HepG2 (cell line): ENCODE data around the gene CBX7. TPM values are rescaled to one million over a fixed set of nuclear protein-coding genes. Genes with fewer than 3 reads are reported as not detected.

Experiments
- AKAP8 ChIP-seq: sonication (generic); formaldehyde crosslinking; IDR thresholded peaks from 2 replicates; pipeline ENCODE4 v1.5.1; 2020; ENCODE audit warnings: mild to moderate bottlenecking, missing genetic modification reagents
- ATRX ChIP-seq: sonication (generic); formaldehyde crosslinking; IDR thresholded peaks from 2 replicates; pipeline ENCODE4 v1.4.0; 2020; ENCODE audit warnings: missing genetic modification reagents, borderline replicate concordance
- CAMTA2 ChIP-seq: sonication (generic); formaldehyde crosslinking; IDR thresholded peaks from 2 replicates; pipeline ENCODE4 v1.4.0; 2020; ENCODE audit warnings: mild to moderate bottlenecking, missing genetic modification reagents, borderline replicate concordance
- CEBPG ChIP-seq: IDR thresholded peaks from 2 replicates; pipeline ENCODE4 v1.6.1; 2016
- ETV5 ChIP-seq: IDR thresholded peaks from 2 replicates; pipeline ENCODE4 v1.6.1; 2018; ENCODE audit warnings: missing biosample characterization, missing genetic modification reagents, inconsistent platforms, borderline replicate concordance
- ETV6 ChIP-seq: sonication (generic); formaldehyde crosslinking; conservative IDR thresholded peaks from 2 replicates; pipeline ENCODE4 v1.4.0; 2020; ENCODE audit warnings: missing genetic modification reagents
- FOXA3 ChIP-seq: IDR thresholded peaks from 2 replicates; pipeline ENCODE4 v1.6.1; 2016; ENCODE audit warnings: missing genetic modification reagents, missing compliant biosample characterization
- GABPB1 ChIP-seq: IDR thresholded peaks from 2 replicates; pipeline ENCODE4 v1.6.1; 2016; ENCODE audit warnings: mild to moderate bottlenecking, missing genetic modification reagents, moderate library complexity, missing compliant biosample characterization
- HDAC1 ChIP-seq: sonication (generic); formaldehyde crosslinking; IDR thresholded peaks from 2 replicates; pipeline ENCODE4 v1.5.1; 2020; ENCODE audit warnings: mild to moderate bottlenecking, missing genetic modification reagents
- HNF4G ChIP-seq, 2 experiments: sonication (generic) in 1 of 2; formaldehyde crosslinking in 1 of 2; IDR thresholded peaks; 2 replicates each; pipeline versions ENCODE4 v1.4.0 to v1.6.1; 2011 to 2020; ENCODE audit warnings: borderline replicate concordance in 2 of 2, low read depth in 2 of 2, mild to moderate bottlenecking in 2 of 2, low read length in 1 of 2, missing genetic modification reagents in 1 of 2, moderate library complexity in 1 of 2
- LCORL ChIP-seq, 2 experiments: fragments of 450-650 bp in 1 of 2; sonication (generic) in 1 of 2; formaldehyde crosslinking in 1 of 2; IDR thresholded peaks; 2 replicates each; pipeline versions ENCODE4 v1.5.0 to v1.6.1; 2017 to 2020; ENCODE audit warnings: antibody characterized with exemption in 1 of 2, missing genetic modification reagents in 1 of 2
- MYC ChIP-seq: sonication (generic); formaldehyde crosslinking; IDR thresholded peaks from 2 replicates; pipeline ENCODE4 v1.9.0; 2021; ENCODE audit warnings: missing genetic modification reagents, borderline replicate concordance
- NR2F6 ChIP-seq, 2 experiments: IDR thresholded peaks; 2 replicates each; pipeline ENCODE4 v1.6.1; 2016; ENCODE audit warnings: antibody characterized with exemption in 1 of 2, mild to moderate bottlenecking in 1 of 2
- RXRA ChIP-seq: sonication (generic); formaldehyde crosslinking; IDR thresholded peaks from 2 replicates; pipeline ENCODE4 v1.5.1; 2020; ENCODE audit warnings: missing genetic modification reagents
- SAP130 ChIP-seq: IDR thresholded peaks from 2 replicates; pipeline ENCODE4 v1.6.1; 2016; ENCODE audit warnings: low read depth
- SKI ChIP-seq: fragments of 450-650 bp; IDR thresholded peaks from one replicate; pipeline ENCODE4 v1.6.1; 2018; ENCODE audit warnings: mild to moderate bottlenecking; ENCODE audit not compliant: partially characterized antibody
- SOX13 ChIP-seq, 3 experiments: fragments of 450-650 bp in 1 of 3; sonication (generic) in 1 of 3; formaldehyde crosslinking in 1 of 3; IDR thresholded peaks in 2 of 3; conservative IDR thresholded peaks in 1 of 3; 2 replicates each; pipeline versions ENCODE4 v1.5.0 to v1.6.1; 2016 to 2020; ENCODE audit warnings: antibody characterized with exemption in 1 of 3, mild to moderate bottlenecking in 1 of 3, missing compliant biosample characterization in 1 of 3, missing genetic modification reagents in 1 of 3, moderate library complexity in 1 of 3
- SP5 ChIP-seq: IDR thresholded peaks from 2 replicates; pipeline ENCODE4 v1.6.1; 2016; ENCODE audit warnings: low read depth, borderline replicate concordance
- TEAD3 ChIP-seq: optimal IDR thresholded peaks from 2 replicates; pipeline ENCODE3; 2016; ENCODE audit warnings: borderline replicate concordance
- ZNF296 ChIP-seq: sonication (generic); formaldehyde crosslinking; conservative IDR thresholded peaks from 2 replicates; pipeline ENCODE4 v1.5.0; 2020; ENCODE audit warnings: mild to moderate bottlenecking, missing genetic modification reagents
- ZNF510 ChIP-seq: sonication (generic); formaldehyde crosslinking; IDR thresholded peaks from 2 replicates; pipeline ENCODE4 v1.4.0; 2020; ENCODE audit warnings: low read depth, mild to moderate bottlenecking, missing genetic modification reagents
- ZSCAN20 ChIP-seq: sonication (generic); formaldehyde crosslinking; IDR thresholded peaks from 2 replicates; pipeline ENCODE4 v1.4.0; 2020; ENCODE audit warnings: missing genetic modification reagents, mild to moderate bottlenecking, borderline replicate concordance
- polyA plus RNA-seq, 8 experiments: library from polyadenylated mRNA; depleted of rRNA in 3 of 8; stranded (reverse) in 7 of 8; unstranded in 1 of 8; fragments of >200 nt; fragmentation: Illumina TruSeq in 4 of 8; extraction: Trizol in 4 of 8; gene quantifications; 2 replicates each; pipeline versions ENCODE4 v1.2.1 to v1.2.3, GENCODE V29; 2011 to 2016; ENCODE audit warnings: low read depth in 4 of 8, missing spikeins in 1 of 8, mixed read lengths in 1 of 8; ENCODE audit not compliant: insufficient read depth in 1 of 8
- total RNA-seq, 5 experiments: library from RNA; depleted of rRNA; stranded (reverse); fragments of >200 nt; fragmentation: Illumina TruSeq; extraction: Trizol; gene quantifications; 2 replicates each; pipeline ENCODE4 v1.2.3, GENCODE V29; 2016; ENCODE audit warnings: low read depth in 1 of 5
- TF ChIP-seq, protein P1 (sequence below): sonication (generic); formaldehyde crosslinking; IDR thresholded peaks from 2 replicates; pipeline ENCODE4 v1.4.0; 2020; ENCODE audit warnings: missing genetic modification reagents
- TF ChIP-seq, protein P2 (sequence below): IDR thresholded peaks from 2 replicates; pipeline ENCODE4 v1.4.0; 2020; ENCODE audit warnings: mild to moderate bottlenecking, missing genetic modification reagents
- TF ChIP-seq, protein P3 (sequence below): IDR thresholded peaks from 2 replicates; pipeline ENCODE4 v1.6.1; 2016

Gene CBX7
- total and polyA plus RNA-seq, 2 of the 13 experiments (the other 11 are each of a cell fraction or from before 2014, with no cell fraction given), result 0.35 to 4.9 TPM

DNA sequence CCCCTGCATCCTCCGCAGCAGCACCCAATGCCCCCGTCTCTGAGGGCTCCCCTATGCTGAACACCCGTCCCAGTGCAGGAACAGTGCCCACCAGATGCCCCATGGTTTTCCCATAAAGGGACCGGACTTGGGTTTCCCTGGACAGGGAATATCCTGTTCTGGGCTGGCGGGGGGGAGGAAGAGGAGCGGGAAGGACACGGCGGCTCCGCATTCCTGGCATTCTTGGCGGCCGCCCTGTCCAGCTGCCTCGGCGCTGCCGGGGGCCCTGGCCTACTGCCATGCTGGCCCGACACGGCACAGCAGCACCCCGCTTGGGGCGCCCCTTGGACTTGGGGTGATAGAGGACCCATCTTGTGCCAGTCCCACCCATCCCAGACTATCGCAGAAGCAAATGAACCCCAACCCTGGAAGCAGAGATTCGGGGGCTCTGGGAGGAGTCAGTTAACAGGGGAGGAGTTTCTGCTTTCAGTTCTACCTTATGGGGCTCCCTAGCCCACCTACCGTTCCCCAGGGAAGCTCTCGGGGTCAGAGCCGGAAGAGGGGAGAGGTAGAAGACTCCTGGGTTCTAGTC, 23.7 kb upstream of the CBX7 start (continued):
- no peak for TF ChIP-seq LCORL (IDR thresholded peaks at IDR 0.05)
- TF ChIP-seq LCORL (CRISPR knock-in tag; IDR thresholded peaks at IDR 0.05), result peak; percentile 95
- no peak for TF ChIP-seq CAMTA2 (CRISPR knock-in tag)
- no peak; the same call in 1 of the 2 replicates for TF ChIP-seq NR2F6 (IDR thresholded peaks at IDR 0.05)
- peak; percentile 76 for TF ChIP-seq NR2F6 (CRISPR knock-in tag; IDR thresholded peaks at IDR 0.05)
- TF ChIP-seq SOX13 (IDR thresholded peaks at IDR 0.05), result no peak
- peak in 1 of 2 experiments; percentile 73; a peak in 2 of 4 replicates for TF ChIP-seq SOX13 (CRISPR knock-in tag; conservative IDR thresholded peaks at IDR 0.05 in 1 of 2, IDR thresholded peaks at IDR 0.05 in 1 of 2)
- TF ChIP-seq, protein P1, sequence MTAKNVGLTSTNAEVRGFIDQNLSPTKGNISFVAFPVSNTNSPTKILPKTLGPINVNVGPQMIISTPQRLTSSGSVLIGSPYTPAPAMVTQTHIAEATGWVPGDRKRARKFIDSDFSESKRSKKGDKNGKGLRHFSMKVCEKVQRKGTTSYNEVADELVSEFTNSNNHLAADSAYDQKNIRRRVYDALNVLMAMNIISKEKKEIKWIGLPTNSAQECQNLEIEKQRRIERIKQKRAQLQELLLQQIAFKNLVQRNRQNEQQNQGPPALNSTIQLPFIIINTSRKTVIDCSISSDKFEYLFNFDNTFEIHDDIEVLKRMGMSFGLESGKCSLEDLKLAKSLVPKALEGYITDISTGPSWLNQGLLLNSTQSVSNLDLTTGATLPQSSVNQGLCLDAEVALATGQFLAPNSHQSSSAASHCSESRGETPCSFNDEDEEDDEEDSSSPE (CRISPR knock-in tag), result peak; percentile 33; the same call in 1 of the 2 replicates
- TF ChIP-seq RXRA (CRISPR knock-in tag), result peak; percentile 53; the same call in 1 of the 2 replicates
- TF ChIP-seq SP5 (CRISPR knock-in tag), result 0 out of 2 replicates have a peak, but pooled peaks have one; percentile 25
- TF ChIP-seq MYC, result peak; percentile 16; the same call in 1 of the 2 replicates
- TF ChIP-seq ETV5 (CRISPR knock-in tag), result peak; percentile 78
- TF ChIP-seq AKAP8, result no peak
- peak; percentile 58 for TF ChIP-seq SKI
- TF ChIP-seq, protein P2, sequence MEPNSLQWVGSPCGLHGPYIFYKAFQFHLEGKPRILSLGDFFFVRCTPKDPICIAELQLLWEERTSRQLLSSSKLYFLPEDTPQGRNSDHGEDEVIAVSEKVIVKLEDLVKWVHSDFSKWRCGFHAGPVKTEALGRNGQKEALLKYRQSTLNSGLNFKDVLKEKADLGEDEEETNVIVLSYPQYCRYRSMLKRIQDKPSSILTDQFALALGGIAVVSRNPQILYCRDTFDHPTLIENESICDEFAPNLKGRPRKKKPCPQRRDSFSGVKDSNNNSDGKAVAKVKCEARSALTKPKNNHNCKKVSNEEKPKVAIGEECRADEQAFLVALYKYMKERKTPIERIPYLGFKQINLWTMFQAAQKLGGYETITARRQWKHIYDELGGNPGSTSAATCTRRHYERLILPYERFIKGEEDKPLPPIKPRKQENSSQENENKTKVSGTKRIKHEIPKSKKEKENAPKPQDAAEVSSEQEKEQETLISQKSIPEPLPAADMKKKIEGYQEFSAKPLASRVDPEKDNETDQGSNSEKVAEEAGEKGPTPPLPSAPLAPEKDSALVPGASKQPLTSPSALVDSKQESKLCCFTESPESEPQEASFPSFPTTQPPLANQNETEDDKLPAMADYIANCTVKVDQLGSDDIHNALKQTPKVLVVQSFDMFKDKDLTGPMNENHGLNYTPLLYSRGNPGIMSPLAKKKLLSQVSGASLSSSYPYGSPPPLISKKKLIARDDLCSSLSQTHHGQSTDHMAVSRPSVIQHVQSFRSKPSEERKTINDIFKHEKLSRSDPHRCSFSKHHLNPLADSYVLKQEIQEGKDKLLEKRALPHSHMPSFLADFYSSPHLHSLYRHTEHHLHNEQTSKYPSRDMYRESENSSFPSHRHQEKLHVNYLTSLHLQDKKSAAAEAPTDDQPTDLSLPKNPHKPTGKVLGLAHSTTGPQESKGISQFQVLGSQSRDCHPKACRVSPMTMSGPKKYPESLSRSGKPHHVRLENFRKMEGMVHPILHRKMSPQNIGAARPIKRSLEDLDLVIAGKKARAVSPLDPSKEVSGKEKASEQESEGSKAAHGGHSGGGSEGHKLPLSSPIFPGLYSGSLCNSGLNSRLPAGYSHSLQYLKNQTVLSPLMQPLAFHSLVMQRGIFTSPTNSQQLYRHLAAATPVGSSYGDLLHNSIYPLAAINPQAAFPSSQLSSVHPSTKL (CRISPR knock-in tag), result peak; percentile 72
- 0 out of 2 replicates have a peak, but pooled peaks have one; percentile 11 for TF ChIP-seq CEBPG
- TF ChIP-seq ZNF296 (CRISPR knock-in tag), result 0 out of 2 replicates have a peak, but pooled peaks have one; percentile 62
- TF ChIP-seq ETV6 (CRISPR knock-in tag), result peak; percentile 78
- TF ChIP-seq SAP130 (CRISPR knock-in tag), result peak; percentile 68
- TF ChIP-seq GABPB1 (CRISPR knock-in tag), result peak; percentile 72
- peak; percentile 61; the same call in 1 of the 2 replicates for TF ChIP-seq HDAC1 (CRISPR knock-in tag)
- TF ChIP-seq FOXA3 (CRISPR knock-in tag), result peak; percentile 39; the same call in 1 of the 2 replicates
- TF ChIP-seq ZSCAN20 (CRISPR knock-in tag), result no peak
- TF ChIP-seq, protein P3, sequence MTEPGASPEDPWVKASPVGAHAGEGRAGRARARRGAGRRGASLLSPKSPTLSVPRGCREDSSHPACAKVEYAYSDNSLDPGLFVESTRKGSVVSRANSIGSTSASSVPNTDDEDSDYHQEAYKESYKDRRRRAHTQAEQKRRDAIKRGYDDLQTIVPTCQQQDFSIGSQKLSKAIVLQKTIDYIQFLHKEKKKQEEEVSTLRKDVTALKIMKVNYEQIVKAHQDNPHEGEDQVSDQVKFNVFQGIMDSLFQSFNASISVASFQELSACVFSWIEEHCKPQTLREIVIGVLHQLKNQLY, result no peak
- no peak for TF ChIP-seq ATRX (CRISPR knock-in tag)
- no peak for TF ChIP-seq ZNF510 (CRISPR knock-in tag)
- TF ChIP-seq TEAD3 (CRISPR knock-in tag), result peak; percentile 100
- TF ChIP-seq HNF4G (IDR thresholded peaks at IDR 0.05; ENCODE audit: borderline replicate concordance, low read depth, low read length), result peak; percentile 20; the same call in 1 of the 2 replicates
- TF ChIP-seq HNF4G (CRISPR knock-in tag; IDR thresholded peaks at IDR 0.05; ENCODE audit: borderline replicate concordance, low read depth), result no peak
